ENCODE results near the gene DGKQ. TPM values are rescaled to one million over a fixed set of nuclear protein-coding genes. Genes with fewer than 3 reads are reported as not detected.

DGKQ gene
- total and polyA plus RNA-seq, 9 of the 15 experiments (the other 6 are each of a cell fraction or from before 2014, with no cell fraction given), result 0.17 to 22.0 (median 5.6) TPM

DNA sequence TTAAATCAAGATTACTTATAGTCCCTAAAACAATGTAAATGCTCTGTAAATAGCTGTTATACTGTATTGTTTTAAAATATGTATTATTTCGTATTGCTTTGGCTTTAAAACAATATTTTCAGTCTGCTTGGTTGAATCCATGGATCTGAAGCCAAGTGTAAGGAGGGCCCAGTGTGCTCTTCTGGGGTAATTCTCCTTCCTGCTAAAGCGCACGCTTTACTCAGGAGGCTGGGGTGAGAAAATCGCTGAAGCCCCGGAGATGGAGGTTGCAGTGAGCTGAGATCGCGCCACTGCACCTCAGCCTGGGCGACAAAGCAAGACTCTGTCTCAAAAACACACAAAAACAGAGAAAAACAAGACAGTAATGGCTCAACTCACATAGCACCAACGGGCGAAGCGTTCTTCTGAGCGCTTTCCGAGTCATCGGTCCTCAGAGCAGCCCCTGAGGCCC, 13.1 kb upstream of the DGKQ start (continued):
- TF ChIP-seq, protein P1, sequence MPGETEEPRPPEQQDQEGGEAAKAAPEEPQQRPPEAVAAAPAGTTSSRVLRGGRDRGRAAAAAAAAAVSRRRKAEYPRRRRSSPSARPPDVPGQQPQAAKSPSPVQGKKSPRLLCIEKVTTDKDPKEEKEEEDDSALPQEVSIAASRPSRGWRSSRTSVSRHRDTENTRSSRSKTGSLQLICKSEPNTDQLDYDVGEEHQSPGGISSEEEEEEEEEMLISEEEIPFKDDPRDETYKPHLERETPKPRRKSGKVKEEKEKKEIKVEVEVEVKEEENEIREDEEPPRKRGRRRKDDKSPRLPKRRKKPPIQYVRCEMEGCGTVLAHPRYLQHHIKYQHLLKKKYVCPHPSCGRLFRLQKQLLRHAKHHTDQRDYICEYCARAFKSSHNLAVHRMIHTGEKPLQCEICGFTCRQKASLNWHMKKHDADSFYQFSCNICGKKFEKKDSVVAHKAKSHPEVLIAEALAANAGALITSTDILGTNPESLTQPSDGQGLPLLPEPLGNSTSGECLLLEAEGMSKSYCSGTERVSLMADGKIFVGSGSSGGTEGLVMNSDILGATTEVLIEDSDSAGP (CRISPR knock-in tag; IDR thresholded peaks at IDR 0.05), result no peak
- TF ChIP-seq ELF1 (tag; IDR thresholded peaks at IDR 0.05), result no peak
- TF ChIP-seq HLTF (IDR thresholded peaks at IDR 0.05), result peak; percentile 48; the same call in 1 of the 2 replicates
- TF ChIP-seq BACH1 (tag; IDR thresholded peaks at IDR 0.05), result no peak
- TF ChIP-seq YY1 (IDR thresholded peaks at IDR 0.05; ENCODE audit: borderline replicate concordance in 1 of 3, control insufficient read depth in 1 of 3, extremely low read depth in 1 of 3, insufficient read depth in 3 of 3, insufficient read length in 1 of 3, insufficient replicate concordance in 2 of 3, low read depth in 1 of 3, low read length in 2 of 3), result peak in 1 of 3 experiments; percentile 13
- no peak for TF ChIP-seq EP400 (IDR thresholded peaks at IDR 0.05)
- no peak for TF ChIP-seq ZNF324 (CRISPR knock-in tag; IDR thresholded peaks at IDR 0.05)
- TF ChIP-seq ZNF41 (CRISPR knock-in tag; conservative IDR thresholded peaks at IDR 0.05), result no peak
- no peak for TF ChIP-seq RBM14 (IDR thresholded peaks at IDR 0.05; ENCODE audit: borderline replicate concordance, insufficient read depth, low read depth, low read length)
- TF ChIP-seq, protein P2, sequence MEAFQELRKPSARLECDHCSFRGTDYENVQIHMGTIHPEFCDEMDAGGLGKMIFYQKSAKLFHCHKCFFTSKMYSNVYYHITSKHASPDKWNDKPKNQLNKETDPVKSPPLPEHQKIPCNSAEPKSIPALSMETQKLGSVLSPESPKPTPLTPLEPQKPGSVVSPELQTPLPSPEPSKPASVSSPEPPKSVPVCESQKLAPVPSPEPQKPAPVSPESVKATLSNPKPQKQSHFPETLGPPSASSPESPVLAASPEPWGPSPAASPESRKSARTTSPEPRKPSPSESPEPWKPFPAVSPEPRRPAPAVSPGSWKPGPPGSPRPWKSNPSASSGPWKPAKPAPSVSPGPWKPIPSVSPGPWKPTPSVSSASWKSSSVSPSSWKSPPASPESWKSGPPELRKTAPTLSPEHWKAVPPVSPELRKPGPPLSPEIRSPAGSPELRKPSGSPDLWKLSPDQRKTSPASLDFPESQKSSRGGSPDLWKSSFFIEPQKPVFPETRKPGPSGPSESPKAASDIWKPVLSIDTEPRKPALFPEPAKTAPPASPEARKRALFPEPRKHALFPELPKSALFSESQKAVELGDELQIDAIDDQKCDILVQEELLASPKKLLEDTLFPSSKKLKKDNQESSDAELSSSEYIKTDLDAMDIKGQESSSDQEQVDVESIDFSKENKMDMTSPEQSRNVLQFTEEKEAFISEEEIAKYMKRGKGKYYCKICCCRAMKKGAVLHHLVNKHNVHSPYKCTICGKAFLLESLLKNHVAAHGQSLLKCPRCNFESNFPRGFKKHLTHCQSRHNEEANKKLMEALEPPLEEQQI (IDR thresholded peaks at IDR 0.05), result no peak
- no peak for TF ChIP-seq MCM3 (IDR thresholded peaks at IDR 0.05)
- TF ChIP-seq ARID1B (IDR thresholded peaks at IDR 0.05), result peak; percentile 19; the same call in 1 of the 2 replicates
- TF ChIP-seq, protein P3, sequence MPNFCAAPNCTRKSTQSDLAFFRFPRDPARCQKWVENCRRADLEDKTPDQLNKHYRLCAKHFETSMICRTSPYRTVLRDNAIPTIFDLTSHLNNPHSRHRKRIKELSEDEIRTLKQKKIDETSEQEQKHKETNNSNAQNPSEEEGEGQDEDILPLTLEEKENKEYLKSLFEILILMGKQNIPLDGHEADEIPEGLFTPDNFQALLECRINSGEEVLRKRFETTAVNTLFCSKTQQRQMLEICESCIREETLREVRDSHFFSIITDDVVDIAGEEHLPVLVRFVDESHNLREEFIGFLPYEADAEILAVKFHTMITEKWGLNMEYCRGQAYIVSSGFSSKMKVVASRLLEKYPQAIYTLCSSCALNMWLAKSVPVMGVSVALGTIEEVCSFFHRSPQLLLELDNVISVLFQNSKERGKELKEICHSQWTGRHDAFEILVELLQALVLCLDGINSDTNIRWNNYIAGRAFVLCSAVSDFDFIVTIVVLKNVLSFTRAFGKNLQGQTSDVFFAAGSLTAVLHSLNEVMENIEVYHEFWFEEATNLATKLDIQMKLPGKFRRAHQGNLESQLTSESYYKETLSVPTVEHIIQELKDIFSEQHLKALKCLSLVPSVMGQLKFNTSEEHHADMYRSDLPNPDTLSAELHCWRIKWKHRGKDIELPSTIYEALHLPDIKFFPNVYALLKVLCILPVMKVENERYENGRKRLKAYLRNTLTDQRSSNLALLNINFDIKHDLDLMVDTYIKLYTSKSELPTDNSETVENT (CRISPR knock-in tag; IDR thresholded peaks at IDR 0.05), result no peak
- no peak; a peak in 1 of 4 replicates for TF ChIP-seq MAZ (CRISPR knock-in tag; conservative IDR thresholded peaks at IDR 0.05 in 1 of 2, IDR thresholded peaks at IDR 0.05 in 1 of 2)
- TF ChIP-seq KLF16 (IDR thresholded peaks at IDR 0.05), result no peak
- TF ChIP-seq TBL1XR1 (IDR thresholded peaks at IDR 0.05; ENCODE audit: low read length in 2 of 2), result no peak
- TF ChIP-seq NFIX (CRISPR knock-in tag; IDR thresholded peaks at IDR 0.05; ENCODE audit: low read depth), result no peak
- TF ChIP-seq ZKSCAN1 (IDR thresholded peaks at IDR 0.05; ENCODE audit: low read depth, low read length), result no peak
